ENCODE measurements around the gene EDEM1. TPM values are rescaled to one million over a fixed set of nuclear protein-coding genes. Genes with fewer than 3 reads are reported as not detected.

The EDEM1 gene
- total and polyA plus RNA-seq, 5 donors = 3.6 to 16.6 (median 10.2) TPM

- DNase-seq (no peak), ATAC-seq (no peak)
- peaks cover 10% of the 10 kb centered on the region for H3K4me1 ChIP-seq (ENCODE audit: control insufficient read depth, insufficient read depth, low read length)
- no peak overlapping the region for H3K27ac ChIP-seq (ENCODE audit: low read length)
- H3K4me3 ChIP-seq (ENCODE audit: low read length) = no peak overlapping the region
- intact Hi-C loops (cut with DNase I) = no loop called here
- WGBS = 77% methylated on average over 7 of the region's 7 CpGs
- H3K27me3 ChIP-seq (ENCODE audit: control insufficient read depth, insufficient read depth) = no peaks in the 10 kb centered on the region
- no peaks in the 10 kb centered on the region for H3K9me3 ChIP-seq (ENCODE audit: control insufficient read depth, low read length)
Measured at GRCh38 chr3:5190147-5190791, 2.8 kb downstream of the EDEM1 start.

- Histone ChIP-seq H3K9me3 (ENCODE audit: control insufficient read depth, low read length) (no peaks in the 10 kb centered on the region), H3K27me3 (ENCODE audit: control insufficient read depth, insufficient read depth) (no peaks in the 10 kb centered on the region), H3K4me1 (ENCODE audit: control insufficient read depth, insufficient read depth, low read length) (peaks cover 7% of the 10 kb centered on the region), H3K27ac (ENCODE audit: low read length) (no peak overlapping the region), H3K4me3 (ENCODE audit: low read length) (no peak overlapping the region)
- ATAC-seq (no peak), DNase-seq (no peak)
- WGBS = 83% methylated on average over 5 of the region's 5 CpGs
- intact Hi-C loops (cut with DNase I) = no loop called here
Measured at GRCh38 chr3:5191555-5192304, 4.2 kb downstream of the EDEM1 start.

- H3K27ac ChIP-seq (ENCODE audit: low read length) = no peak overlapping the region
- no peaks in the 10 kb centered on the region for H3K9me3 ChIP-seq (ENCODE audit: control insufficient read depth, low read length)
- H3K27me3 ChIP-seq (ENCODE audit: control insufficient read depth, insufficient read depth) = no peaks in the 10 kb centered on the region
- 95% methylated on average over 3 of the region's 3 CpGs for WGBS
- no peak overlapping the region for H3K4me3 ChIP-seq (ENCODE audit: low read length)
- DNase-seq (no peak), ATAC-seq (no peak)
- intact Hi-C loops (cut with DNase I) = no loop called here
- H3K4me1 ChIP-seq (ENCODE audit: control insufficient read depth, insufficient read depth, low read length) = peaks cover 7% of the 10 kb centered on the region
Measured at GRCh38 chr3:5192571-5193365, 5.3 kb downstream of the EDEM1 start.

- peaks cover 9% of the 10 kb centered on the region for H3K4me1 ChIP-seq (ENCODE audit: control insufficient read depth, insufficient read depth, low read length)
Measured at GRCh38 chr3:5194341-5194740, 6.8 kb downstream of the EDEM1 start.

GRCh38 chr3:5194801-5195509 lies 7.4 kb downstream of the EDEM1 start:
- peak; percentile 36 to 80 for ATAC-seq
- H3K4me3 ChIP-seq (ENCODE audit: low read length) = no peak overlapping the region
- DNase-seq = no peak
- H3K9me3 ChIP-seq (ENCODE audit: control insufficient read depth, low read length) = no peaks in the 10 kb centered on the region
- H3K27ac ChIP-seq (ENCODE audit: low read length) = no peak overlapping the region
- 59% methylated on average over 2 of the region's 2 CpGs for WGBS
- intact Hi-C loops (cut with DNase I) = no loop called here
- H3K4me1 ChIP-seq (ENCODE audit: control insufficient read depth, insufficient read depth, low read length) = peaks cover 9% of the 10 kb centered on the region
- H3K27me3 ChIP-seq (ENCODE audit: control insufficient read depth, insufficient read depth) = no peaks in the 10 kb centered on the region

More at GRCh38 chr3:5194341-5194740, 6.8 kb downstream of the EDEM1 start:
- intact Hi-C loops (cut with DNase I) = no loop called here
- Histone ChIP-seq H3K4me3 (ENCODE audit: low read length) (no peak overlapping the region), H3K27me3 (ENCODE audit: control insufficient read depth, insufficient read depth) (no peaks in the 10 kb centered on the region), H3K9me3 (ENCODE audit: control insufficient read depth, low read length) (no peaks in the 10 kb centered on the region), H3K27ac (ENCODE audit: low read length) (no peak overlapping the region)
- ATAC-seq (no peak), DNase-seq (no peak)
- WGBS = 66% methylated on average over 2 of the region's 2 CpGs

GRCh38 chr3:5195605-5196004 lies 8.1 kb downstream of the EDEM1 start:
- ATAC-seq = peak; percentile 36 to 55
- intact Hi-C loops (cut with DNase I) = no loop called here
- H3K9me3 ChIP-seq (ENCODE audit: control insufficient read depth, low read length) = no peaks in the 10 kb centered on the region
- 63% methylated on average over 2 of the region's 2 CpGs for WGBS
- H3K27ac ChIP-seq (ENCODE audit: low read length) = no peak overlapping the region
- H3K4me1 ChIP-seq (ENCODE audit: control insufficient read depth, insufficient read depth, low read length) = peaks cover 7% of the 10 kb centered on the region
- no peaks in the 10 kb centered on the region for H3K27me3 ChIP-seq (ENCODE audit: control insufficient read depth, insufficient read depth)
- no peak overlapping the region for H3K4me3 ChIP-seq (ENCODE audit: low read length)
- peak in 2 of 3 donors; percentile 60 to 63 for DNase-seq

GRCh38 chr3:5197022-5197421 lies 9.5 kb downstream of the EDEM1 start:
- Histone ChIP-seq H3K27me3 (ENCODE audit: control insufficient read depth, insufficient read depth) (no peaks in the 10 kb centered on the region), H3K4me3 (ENCODE audit: low read length) (no peak overlapping the region), H3K27ac (ENCODE audit: low read length) (no peak overlapping the region), H3K9me3 (ENCODE audit: control insufficient read depth, low read length) (no peaks in the 10 kb centered on the region), H3K4me1 (ENCODE audit: control insufficient read depth, insufficient read depth, low read length) (peaks cover 7% of the 10 kb centered on the region)
- 88% methylated on average over 4 of the region's 4 CpGs for WGBS
- ATAC-seq (no peak), DNase-seq (no peak)
- intact Hi-C loops (cut with DNase I) = no loop called here

GRCh38 chr3:5197470-5198312 lies 10.2 kb downstream of the EDEM1 start:
- H3K27me3 ChIP-seq (ENCODE audit: control insufficient read depth, insufficient read depth) = no peaks in the 10 kb centered on the region
- DNase-seq (no peak), ATAC-seq (no peak)
- WGBS = 91% methylated on average over 8 of the region's 8 CpGs
- intact Hi-C loops (cut with DNase I) = no loop called here
- no peak overlapping the region for H3K4me3 ChIP-seq (ENCODE audit: low read length)
- H3K4me1 ChIP-seq (ENCODE audit: control insufficient read depth, insufficient read depth, low read length) = peaks cover 7% of the 10 kb centered on the region
- H3K9me3 ChIP-seq (ENCODE audit: control insufficient read depth, low read length) = no peaks in the 10 kb centered on the region
- no peak overlapping the region for H3K27ac ChIP-seq (ENCODE audit: low read length)

- H3K27me3 ChIP-seq (ENCODE audit: control insufficient read depth, insufficient read depth) = no peaks in the 10 kb centered on the region
- ATAC-seq = no peak
- no peak overlapping the region for H3K4me3 ChIP-seq (ENCODE audit: low read length)
- H3K9me3 ChIP-seq (ENCODE audit: control insufficient read depth, low read length) = no peaks in the 10 kb centered on the region
- intact Hi-C loops (cut with DNase I) = no loop called here
- no peak overlapping the region for H3K27ac ChIP-seq (ENCODE audit: low read length)
- no peak for DNase-seq
- WGBS = 96% methylated on average over 4 of the region's 4 CpGs
- H3K4me1 ChIP-seq (ENCODE audit: control insufficient read depth, insufficient read depth, low read length) = peaks cover 5% of the 10 kb centered on the region
Measured at GRCh38 chr3:5198313-5198677, 10.8 kb downstream of the EDEM1 start.

- Histone ChIP-seq H3K27me3 (ENCODE audit: control insufficient read depth, insufficient read depth) (no peaks in the 10 kb centered on the region), H3K9me3 (ENCODE audit: control insufficient read depth, low read length) (no peaks in the 10 kb centered on the region), H3K4me1 (ENCODE audit: control insufficient read depth, insufficient read depth, low read length) (peaks cover 4% of the 10 kb centered on the region), H3K4me3 (ENCODE audit: low read length) (no peak overlapping the region), H3K27ac (ENCODE audit: low read length) (no peak overlapping the region)
- no peak for ATAC-seq
- WGBS = 72% methylated on average over 5 of the region's 5 CpGs
- DNase-seq = no peak
- intact Hi-C loops (cut with DNase I) = no loop called here
Measured at GRCh38 chr3:5198986-5199731, 11.7 kb downstream of the EDEM1 start.
